Right lobe of liver (tissue), 4 donors: ENCODE data around the gene MYLK.

Experiments
- CTCF ChIP-seq, 4 donors: fragments of 200-600 bp in 3 of 4; fragments of 450-650 bp in 1 of 4; IDR thresholded peaks; one replicate each; pipeline versions ENCODE4 v1.5.1 to v1.8.0; 2016 to 2022; ENCODE audit warnings: antibody characterized with exemption in 4 of 4, mild to moderate bottlenecking in 2 of 4
- POLR2A ChIP-seq: fragments of 450-650 bp; IDR thresholded peaks from one replicate; pipeline ENCODE4 v1.6.1; 2017; ENCODE audit warnings: antibody characterized with exemption, mild to moderate bottlenecking
- donor health status: DM: no; HTN: no; CAD: no.
- donor health status: DM: no; HTN: no; CAD: no.
- donor health status: DM: no; HTN: yes; CAD: no.

GRCh38 chr3:123792473-123793201 is 91.5 kb downstream of the MYLK start:
- TF ChIP-seq POLR2A (no peak), CTCF (IDR thresholded peaks at IDR 0.05) (no peak)
